ENCODE data around the gene ZNF326. TPM values are rescaled to one million over a fixed set of nuclear protein-coding genes. Genes with fewer than 3 reads are reported as not detected.

ZNF326 gene
- total and polyA plus RNA-seq, 10 of the 15 experiments (the other 5 are each of a cell fraction or from before 2014, with no cell fraction given): 7.1 to 29.4 (median 21.9) TPM

DNA sequence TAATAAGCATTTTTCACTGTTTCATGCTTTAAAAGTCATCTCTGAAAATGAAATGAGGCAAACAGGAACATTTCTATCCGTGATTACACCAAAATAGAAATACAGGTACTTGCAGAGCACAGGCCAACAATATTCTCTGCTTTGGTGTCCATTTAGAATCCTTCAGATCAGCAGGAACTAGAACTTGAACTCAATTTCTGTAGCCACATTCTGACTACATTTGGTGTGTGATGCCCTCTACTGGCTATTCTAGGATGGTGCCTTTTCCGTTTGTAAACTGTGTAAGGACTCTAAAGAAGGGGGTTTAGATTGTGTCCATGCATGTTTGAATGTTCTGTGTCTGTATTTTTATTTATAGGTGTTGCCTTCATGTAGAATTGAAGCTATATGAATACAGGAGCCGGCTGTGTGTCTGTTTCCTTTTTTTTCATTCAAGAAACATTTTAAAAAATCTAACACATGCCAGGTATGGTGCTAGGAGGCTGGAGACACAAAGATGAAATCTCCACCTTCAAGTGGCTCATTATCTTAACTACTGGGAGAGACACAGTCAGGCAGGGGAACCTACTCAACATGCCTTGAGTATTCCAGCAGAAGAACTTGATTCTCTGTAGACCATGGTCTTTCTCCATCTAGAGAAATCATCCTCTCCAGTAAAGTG lies 7.6 kb upstream of the ZNF326 start (continued):
- TF ChIP-seq PKNOX1 (IDR thresholded peaks at IDR 0.05): no peak
- TF ChIP-seq, protein P1, sequence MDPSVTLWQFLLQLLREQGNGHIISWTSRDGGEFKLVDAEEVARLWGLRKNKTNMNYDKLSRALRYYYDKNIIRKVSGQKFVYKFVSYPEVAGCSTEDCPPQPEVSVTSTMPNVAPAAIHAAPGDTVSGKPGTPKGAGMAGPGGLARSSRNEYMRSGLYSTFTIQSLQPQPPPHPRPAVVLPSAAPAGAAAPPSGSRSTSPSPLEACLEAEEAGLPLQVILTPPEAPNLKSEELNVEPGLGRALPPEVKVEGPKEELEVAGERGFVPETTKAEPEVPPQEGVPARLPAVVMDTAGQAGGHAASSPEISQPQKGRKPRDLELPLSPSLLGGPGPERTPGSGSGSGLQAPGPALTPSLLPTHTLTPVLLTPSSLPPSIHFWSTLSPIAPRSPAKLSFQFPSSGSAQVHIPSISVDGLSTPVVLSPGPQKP (IDR thresholded peaks at IDR 0.05; ENCODE audit: low read depth, low read length): no peak
- no peak for TF ChIP-seq POU2F2 (IDR thresholded peaks at IDR 0.05; ENCODE audit: borderline replicate concordance, low read depth, low read length)
- peak; percentile 9; the same call in 1 of the 2 replicates for TF ChIP-seq ZNF24 (IDR thresholded peaks at IDR 0.05)
- TF ChIP-seq ZNF274 (IDR thresholded peaks at IDR 0.05; ENCODE audit: insufficient read depth, insufficient read length): no peak
- TF ChIP-seq CTCF (IDR thresholded peaks at IDR 0.05 in 2 of 3, conservative IDR thresholded peaks at IDR 0.05 in 1 of 3; ENCODE audit: control insufficient read depth in 2 of 3, extremely low read depth in 1 of 3, insufficient read depth in 1 of 3, low read depth in 3 of 3, low read length in 3 of 3): peak; percentile 78 to 92 (median 88); a peak in 5 of 6 replicates
- no peak for TF ChIP-seq ZNF217 (IDR thresholded peaks at IDR 0.05)
- TF ChIP-seq FOXM1 (IDR thresholded peaks at IDR 0.05; ENCODE audit: low read depth, low read length): 0 out of 2 replicates have a peak, but pooled peaks have one; percentile 38
- TF ChIP-seq BCL11A (IDR thresholded peaks at IDR 0.05; ENCODE audit: low read depth, low read length): no peak
- TF ChIP-seq BHLHE40 (IDR thresholded peaks at IDR 0.05; ENCODE audit: borderline replicate concordance in 1 of 2, low read depth in 2 of 2, low read length in 1 of 2): 0 out of 4 replicates have a peak, but pooled peaks of 1 of the 2 experiments have one; percentile 11
- TF ChIP-seq, protein P2, sequence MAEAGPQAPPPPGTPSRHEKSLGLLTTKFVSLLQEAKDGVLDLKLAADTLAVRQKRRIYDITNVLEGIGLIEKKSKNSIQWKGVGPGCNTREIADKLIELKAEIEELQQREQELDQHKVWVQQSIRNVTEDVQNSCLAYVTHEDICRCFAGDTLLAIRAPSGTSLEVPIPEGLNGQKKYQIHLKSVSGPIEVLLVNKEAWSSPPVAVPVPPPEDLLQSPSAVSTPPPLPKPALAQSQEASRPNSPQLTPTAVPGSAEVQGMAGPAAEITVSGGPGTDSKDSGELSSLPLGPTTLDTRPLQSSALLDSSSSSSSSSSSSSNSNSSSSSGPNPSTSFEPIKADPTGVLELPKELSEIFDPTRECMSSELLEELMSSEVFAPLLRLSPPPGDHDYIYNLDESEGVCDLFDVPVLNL (IDR thresholded peaks at IDR 0.05; ENCODE audit: low read depth, low read length): no peak
- TF ChIP-seq, protein P3, sequence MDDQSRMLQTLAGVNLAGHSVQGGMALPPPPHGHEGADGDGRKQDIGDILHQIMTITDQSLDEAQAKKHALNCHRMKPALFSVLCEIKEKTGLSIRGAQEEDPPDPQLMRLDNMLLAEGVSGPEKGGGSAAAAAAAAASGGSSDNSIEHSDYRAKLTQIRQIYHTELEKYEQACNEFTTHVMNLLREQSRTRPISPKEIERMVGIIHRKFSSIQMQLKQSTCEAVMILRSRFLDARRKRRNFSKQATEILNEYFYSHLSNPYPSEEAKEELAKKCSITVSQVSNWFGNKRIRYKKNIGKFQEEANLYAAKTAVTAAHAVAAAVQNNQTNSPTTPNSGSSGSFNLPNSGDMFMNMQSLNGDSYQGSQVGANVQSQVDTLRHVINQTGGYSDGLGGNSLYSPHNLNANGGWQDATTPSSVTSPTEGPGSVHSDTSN (IDR thresholded peaks at IDR 0.05; ENCODE audit: insufficient replicate concordance, low read depth, low read length): no peak
- no peak for TF ChIP-seq KLF5 (IDR thresholded peaks at IDR 0.05; ENCODE audit: partially characterized antibody)
- no peak for TF ChIP-seq HDAC6 (IDR thresholded peaks at IDR 0.05; ENCODE audit: unreplicated experiment)
- TF ChIP-seq SIX5 (IDR thresholded peaks at IDR 0.05; ENCODE audit: low read depth, low read length, severe bottlenecking): no peak
- TF ChIP-seq, protein P4, sequence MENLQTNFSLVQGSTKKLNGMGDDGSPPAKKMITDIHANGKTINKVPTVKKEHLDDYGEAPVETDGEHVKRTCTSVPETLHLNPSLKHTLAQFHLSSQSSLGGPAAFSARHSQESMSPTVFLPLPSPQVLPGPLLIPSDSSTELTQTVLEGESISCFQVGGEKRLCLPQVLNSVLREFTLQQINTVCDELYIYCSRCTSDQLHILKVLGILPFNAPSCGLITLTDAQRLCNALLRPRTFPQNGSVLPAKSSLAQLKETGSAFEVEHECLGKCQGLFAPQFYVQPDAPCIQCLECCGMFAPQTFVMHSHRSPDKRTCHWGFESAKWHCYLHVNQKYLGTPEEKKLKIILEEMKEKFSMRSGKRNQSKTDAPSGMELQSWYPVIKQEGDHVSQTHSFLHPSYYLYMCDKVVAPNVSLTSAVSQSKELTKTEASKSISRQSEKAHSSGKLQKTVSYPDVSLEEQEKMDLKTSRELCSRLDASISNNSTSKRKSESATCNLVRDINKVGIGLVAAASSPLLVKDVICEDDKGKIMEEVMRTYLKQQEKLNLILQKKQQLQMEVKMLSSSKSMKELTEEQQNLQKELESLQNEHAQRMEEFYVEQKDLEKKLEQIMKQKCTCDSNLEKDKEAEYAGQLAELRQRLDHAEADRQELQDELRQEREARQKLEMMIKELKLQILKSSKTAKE (IDR thresholded peaks at IDR 0.05; ENCODE audit: low read depth, poor library complexity, severe bottlenecking): no peak
- TF ChIP-seq CBFB (IDR thresholded peaks at IDR 0.05; ENCODE audit: low read depth): no peak
- peak; percentile 41; the same call in 1 of the 2 replicates for TF ChIP-seq RB1 (IDR thresholded peaks at IDR 0.05; ENCODE audit: borderline replicate concordance)
- no peak for TF ChIP-seq YBX1 (IDR thresholded peaks at IDR 0.05)
- peak; percentile 33; the same call in 1 of the 2 replicates for TF ChIP-seq YY1 (IDR thresholded peaks at IDR 0.05; ENCODE audit: low read depth, low read length)
- no peak for TF ChIP-seq IKZF1 (conservative IDR thresholded peaks at IDR 0.05)
